Measurements from ENCODE around the gene THSD7A.

Gene THSD7A

GRCh38 chr7:11576310-11576709, 255.7 kb downstream of the THSD7A start:
- TF ChIP-seq CTCF (IDR thresholded peaks at IDR 0.05; ENCODE audit: low read depth, low read length) = no peak
- H3K4me3 ChIP-seq (ENCODE audit: low read depth, low read length) = no peak overlapping the region

GRCh38 chr7:11573128-11573750, 258.8 kb downstream of the THSD7A start:
- no peak for TF ChIP-seq CTCF (IDR thresholded peaks at IDR 0.05; ENCODE audit: low read depth, low read length)
- H3K4me3 ChIP-seq (ENCODE audit: low read depth, low read length) = no peak overlapping the region

GRCh38 chr7:11570922-11571550, 261.0 kb downstream of the THSD7A start:
- H3K4me3 ChIP-seq (ENCODE audit: low read depth, low read length) = no peak overlapping the region
- TF ChIP-seq CTCF (IDR thresholded peaks at IDR 0.05; ENCODE audit: low read depth, low read length) = no peak

- TF ChIP-seq CTCF (IDR thresholded peaks at IDR 0.05; ENCODE audit: low read depth, low read length) = no peak
Observed at GRCh38 chr7:11570205-11570604, 261.8 kb downstream of the THSD7A start.

GRCh38 chr7:11567571-11567970, 264.4 kb downstream of the THSD7A start:
- no peak overlapping the region for H3K4me3 ChIP-seq (ENCODE audit: low read depth, low read length)
- no peak for TF ChIP-seq CTCF (IDR thresholded peaks at IDR 0.05; ENCODE audit: low read depth, low read length)

More at GRCh38 chr7:11570205-11570604, 261.8 kb downstream of the THSD7A start:
- H3K4me3 ChIP-seq (ENCODE audit: low read depth, low read length) = no peak overlapping the region

- no peak overlapping the region for H3K4me3 ChIP-seq (ENCODE audit: low read depth, low read length)
- TF ChIP-seq CTCF (IDR thresholded peaks at IDR 0.05; ENCODE audit: low read depth, low read length) = no peak
Observed at GRCh38 chr7:11557627-11558026, 274.4 kb downstream of the THSD7A start.

- no peak overlapping the region for H3K4me3 ChIP-seq (ENCODE audit: low read depth, low read length)
- no peak for TF ChIP-seq CTCF (IDR thresholded peaks at IDR 0.05; ENCODE audit: low read depth, low read length)
Observed at GRCh38 chr7:11552676-11553296, 279.2 kb downstream of the THSD7A start.
